HepG2 (cell line): Measurements from ENCODE around the gene HPS4. TPM values are rescaled to one million over a fixed set of nuclear protein-coding genes. Genes with fewer than 3 reads are reported as not detected.

ENCODE experiments used
- ATAC-seq: fragments of 200-7000 bp; cut with Tn5 transposase; 3 replicates; pipeline ENCODE4 v1.9.1; 2020; ENCODE audit warnings: mild to moderate bottlenecking, moderate library complexity
- BruUV-seq: library from RNA; stranded (reverse); fragments of 400-500 nt; replicated peaks from 2 replicates; lab custom pipeline; 2021; lab: Mats Ljungman, UMichigan
- CTCF ChIA-PET: fragments of 300-600 bp; formaldehyde crosslinking; extraction: SDS; loops from one replicate; lab custom pipeline; 2021; ENCODE audit warnings: low total read pairs, inconsistent platforms, low intra/inter-chr PET ratio; lab: Yijun Ruan, JAX
- POLR2A ChIA-PET: fragments of 350-600 bp; sonication (Branson Sonifier 250); formaldehyde crosslinking; loops from one replicate; lab custom pipeline; 2020; ENCODE audit warnings: antibody characterized with exemption, inconsistent platforms; lab: Yijun Ruan, JAX
- DNase-seq: peaks from one replicate; pipeline ENCODE4 v3.0.0-alpha.2; 2015; ENCODE audit warnings: low spot score
- FAIRE-seq: peaks from 3 replicates; lab custom pipeline; 2011; peaks lifted over from hg19 to GRCh38; lab: Jason Lieb, UNC
- H2AFZ ChIP-seq: one replicate; pipeline ENCODE4 v1.6.1; 2011; ENCODE audit warnings: low read length, inconsistent platforms
- H3K27ac ChIP-seq: fragments of 300-600 bp; 3 replicates; pipeline ENCODE4 v1.8.0; 2011; ENCODE audit warnings: mixed run types, mild to moderate bottlenecking, mixed read lengths, low read length, inconsistent platforms; ENCODE audit not compliant: insufficient read depth; ENCODE audit errors: extremely low read length
- H3K27me3 ChIP-seq, 2 experiments: fragments of 200-600 bp in 1 of 2; 2 replicates in 1 of 2; 3 replicates in 1 of 2; pipeline versions ENCODE4 v1.6.0 to v1.8.0; 2011; ENCODE audit warnings: low read length in 2 of 2, mild to moderate bottlenecking in 2 of 2, moderate library complexity in 2 of 2, inconsistent platforms in 1 of 2; ENCODE audit not compliant: insufficient read depth in 2 of 2, control insufficient read depth in 1 of 2
- H3K36me3 ChIP-seq, 2 experiments: fragments of 200-600 bp in 1 of 2; replicated peaks in 1 of 2; 2 replicates in 1 of 2; 3 replicates in 1 of 2; pipeline versions ENCODE4 v1.5.1 to v1.8.0; 2011; ENCODE audit warnings: low read length in 2 of 2, inconsistent platforms in 1 of 2; ENCODE audit not compliant: insufficient read depth in 2 of 2, control insufficient read depth in 1 of 2
- H3K4me1 ChIP-seq: 2 replicates; pipeline ENCODE4 v1.5.1; 2012; ENCODE audit warnings: low read length, inconsistent platforms; ENCODE audit not compliant: insufficient read depth
- H3K4me2 ChIP-seq: 2 replicates; pipeline ENCODE4 v1.6.0; 2011; ENCODE audit warnings: low read depth, low read length, inconsistent platforms
- H3K4me3 ChIP-seq, 3 experiments: fragments of 200-600 bp in 1 of 3; sonication (generic), shearing (Covaris generic) in 1 of 3; replicated peaks in 1 of 3; 2 replicates each; pipeline ENCODE4 v1.5.1; 2011 to 2016; ENCODE audit warnings: low read length in 3 of 3, inconsistent platforms in 2 of 3, low read depth in 2 of 3, mild to moderate bottlenecking in 2 of 3, control low read depth in 1 of 3, mixed read lengths in 1 of 3; ENCODE audit not compliant: insufficient read depth in 1 of 3
- H3K79me2 ChIP-seq: one replicate; pipeline ENCODE4 v1.6.1; 2011; ENCODE audit warnings: low read length, inconsistent platforms; ENCODE audit not compliant: insufficient read depth
- H3K9ac ChIP-seq: 2 replicates; pipeline ENCODE4 v1.6.0; 2011; ENCODE audit warnings: mild to moderate bottlenecking, low read depth, low read length, inconsistent platforms; ENCODE audit not compliant: insufficient read depth
- H3K9me3 ChIP-seq: 2 replicates; pipeline ENCODE4 v1.5.1; 2012; ENCODE audit warnings: mild to moderate bottlenecking, low read length
- H4K20me1 ChIP-seq: 2 replicates; pipeline ENCODE4 v1.6.0; 2011; ENCODE audit warnings: inconsistent platforms, mild to moderate bottlenecking, low read length, moderate library complexity; ENCODE audit not compliant: insufficient read depth
- CEBPZ ChIP-seq: IDR thresholded peaks from 2 replicates; pipeline ENCODE4 v1.6.1; 2012; ENCODE audit warnings: low read length, improper control_type of control experiment
- ESRRA ChIP-seq: sonication (generic); formaldehyde crosslinking; IDR thresholded peaks from 2 replicates; pipeline ENCODE4 v1.5.1; 2020; ENCODE audit warnings: mild to moderate bottlenecking, low read depth, missing genetic modification reagents
- HNRNPL ChIP-seq: fragments of 200-400 bp; formaldehyde crosslinking; IDR thresholded peaks from 2 replicates; pipeline ENCODE4 v1.6.1; 2017; ENCODE audit warnings: mild to moderate bottlenecking, low read depth, low read length
- HOXA7 ChIP-seq: sonication (generic); formaldehyde crosslinking; IDR thresholded peaks from 2 replicates; pipeline ENCODE4 v1.8.1; 2022; ENCODE audit warnings: mild to moderate bottlenecking, missing genetic modification reagents, moderate library complexity
- NR1H2 ChIP-seq: sonication (generic); formaldehyde crosslinking; IDR thresholded peaks from 2 replicates; pipeline ENCODE4 v1.8.1; 2022; ENCODE audit warnings: low read depth, missing genetic modification reagents, borderline replicate concordance
- SALL2 ChIP-seq: sonication (generic); formaldehyde crosslinking; IDR thresholded peaks from 2 replicates; pipeline ENCODE4 v1.8.1; 2023; ENCODE audit warnings: mild to moderate bottlenecking, missing genetic modification reagents, inconsistent platforms
- SSRP1 ChIP-seq: IDR thresholded peaks from 2 replicates; pipeline ENCODE4 v1.6.1; 2016; ENCODE audit warnings: control low read depth
- TFE3 ChIP-seq: IDR thresholded peaks from 2 replicates; pipeline ENCODE4 v1.6.1; 2016
- ZBTB7A ChIP-seq: sonication (generic); formaldehyde crosslinking; IDR thresholded peaks from 2 replicates; pipeline ENCODE4 v1.8.0; 2022; ENCODE audit warnings: mild to moderate bottlenecking, missing genetic modification reagents
- ZFP62 ChIP-seq: sonication (generic); formaldehyde crosslinking; IDR thresholded peaks from 2 replicates; pipeline ENCODE4 v1.4.0; 2020; ENCODE audit warnings: missing genetic modification reagents
- ZNF251 ChIP-seq: sonication (generic); formaldehyde crosslinking; IDR thresholded peaks from 2 replicates; pipeline ENCODE4 v1.9.0; 2021; ENCODE audit warnings: mild to moderate bottlenecking, missing genetic modification reagents
- ZNF468 ChIP-seq: sonication (generic); formaldehyde crosslinking; IDR thresholded peaks from 2 replicates; pipeline ENCODE4 v1.8.0; 2022; ENCODE audit warnings: mild to moderate bottlenecking, moderate library complexity, missing genetic modification reagents
- ZNF788 ChIP-seq: sonication (generic); formaldehyde crosslinking; IDR thresholded peaks from 2 replicates; pipeline ENCODE4 v1.5.0; 2020; ENCODE audit warnings: mild to moderate bottlenecking, missing genetic modification reagents, borderline replicate concordance
- ZSCAN25 ChIP-seq: sonication (generic); formaldehyde crosslinking; IDR thresholded peaks from 2 replicates; pipeline ENCODE4 v1.8.0; 2022; ENCODE audit warnings: mild to moderate bottlenecking, missing genetic modification reagents
- WGBS: methylation state at CpG from one replicate; pipeline ENCODE4 v1.1.6; 2017; ENCODE audit warnings: low lambda C conversion rate; 5-methylcytosine and 5-hydroxymethylcytosine counted together
- in situ Hi-C: cut with HindIII; loops from 2 replicates; pipeline ENCODE4 v1.10.0; 2017; ENCODE audit warnings: low pct_unique_long_range_greater_than_20kb; ENCODE audit not compliant: extremely low pct_ligation_motif_present
- intact Hi-C: fragments of 100-400 bp; cut with micrococcal nuclease; formaldehyde crosslinking; loops from one replicate; pipeline ENCODE4 v1.10.0; 2022; ENCODE audit not compliant: unreplicated experiment
- polyA plus RNA-seq, 8 experiments: library from polyadenylated mRNA; depleted of rRNA in 3 of 8; stranded (reverse) in 7 of 8; unstranded in 1 of 8; fragments of >200 nt; fragmentation: Illumina TruSeq in 4 of 8; extraction: Trizol in 4 of 8; gene quantifications; 2 replicates each; pipeline versions ENCODE4 v1.2.1 to v1.2.3, GENCODE V29; 2011 to 2016; ENCODE audit warnings: low read depth in 4 of 8, missing spikeins in 1 of 8, mixed read lengths in 1 of 8; ENCODE audit not compliant: insufficient read depth in 1 of 8
- total RNA-seq, 5 experiments: library from RNA; depleted of rRNA; stranded (reverse); fragments of >200 nt; fragmentation: Illumina TruSeq; extraction: Trizol; gene quantifications; 2 replicates each; pipeline ENCODE4 v1.2.3, GENCODE V29; 2016; ENCODE audit warnings: low read depth in 1 of 5
- TF ChIP-seq, protein P1 (sequence below): sonication (generic); formaldehyde crosslinking; IDR thresholded peaks from 2 replicates; pipeline ENCODE4 v1.9.0; 2022; ENCODE audit warnings: low read depth, missing genetic modification reagents

The HPS4 gene
- total and polyA plus RNA-seq, 2 of the 13 experiments (the other 11 are each of a cell fraction or from before 2014, with no cell fraction given) = 27.4 to 34.0 TPM

DNA sequence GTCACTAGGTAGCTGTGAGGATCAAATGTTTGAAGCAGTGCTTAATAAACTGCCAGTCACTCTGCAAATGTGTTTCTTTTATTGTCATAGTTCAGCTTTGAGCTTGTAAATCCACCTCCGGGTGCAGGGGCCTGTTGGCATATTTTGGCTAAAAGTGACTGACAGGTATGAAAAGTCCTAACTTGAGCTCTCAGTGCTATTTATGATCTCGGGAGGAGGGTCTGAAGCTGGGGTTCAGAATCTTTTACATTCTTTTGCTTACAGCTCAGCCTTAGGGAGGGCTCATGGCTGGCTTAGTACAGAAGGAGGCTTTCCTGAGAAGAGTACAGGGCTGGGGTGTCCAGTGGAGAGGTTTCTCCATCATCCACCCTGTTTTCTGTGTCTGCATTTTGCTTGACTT, 53.0 kb downstream of the HPS4 start:
- ChIA-PET CTCF (no interaction called here), POLR2A (no interaction called here)
- no peaks in the 10 kb centered on the region for H3K9me3 ChIP-seq
- BruUV-seq = no TSS peak
- H3K4me3 ChIP-seq = no peak overlapping the region
- intact Hi-C loops (no loop called here), in situ Hi-C loops (no loop called here)
- H3K9ac ChIP-seq = no peak overlapping the region
- no peak overlapping the region for H2AFZ ChIP-seq
- no peaks in the 10 kb centered on the region for H4K20me1 ChIP-seq
- TF ChIP-seq ZFP62 (CRISPR knock-in tag) (no peak), ZBTB7A (CRISPR knock-in tag) (no peak), NR1H2 (CRISPR knock-in tag) (no peak), ZNF251 (CRISPR knock-in tag) (no peak), SALL2 (no peak), HNRNPL (no peak), HOXA7 (CRISPR knock-in tag) (no peak), SSRP1 (CRISPR knock-in tag) (no peak), CEBPZ (no peak), ESRRA (CRISPR knock-in tag) (no peak), ZSCAN25 (CRISPR knock-in tag) (no peak), ZNF468 (CRISPR knock-in tag) (no peak), ZNF788 (CRISPR knock-in tag) (no peak), TFE3 (no peak)
- TF ChIP-seq, protein P1, sequence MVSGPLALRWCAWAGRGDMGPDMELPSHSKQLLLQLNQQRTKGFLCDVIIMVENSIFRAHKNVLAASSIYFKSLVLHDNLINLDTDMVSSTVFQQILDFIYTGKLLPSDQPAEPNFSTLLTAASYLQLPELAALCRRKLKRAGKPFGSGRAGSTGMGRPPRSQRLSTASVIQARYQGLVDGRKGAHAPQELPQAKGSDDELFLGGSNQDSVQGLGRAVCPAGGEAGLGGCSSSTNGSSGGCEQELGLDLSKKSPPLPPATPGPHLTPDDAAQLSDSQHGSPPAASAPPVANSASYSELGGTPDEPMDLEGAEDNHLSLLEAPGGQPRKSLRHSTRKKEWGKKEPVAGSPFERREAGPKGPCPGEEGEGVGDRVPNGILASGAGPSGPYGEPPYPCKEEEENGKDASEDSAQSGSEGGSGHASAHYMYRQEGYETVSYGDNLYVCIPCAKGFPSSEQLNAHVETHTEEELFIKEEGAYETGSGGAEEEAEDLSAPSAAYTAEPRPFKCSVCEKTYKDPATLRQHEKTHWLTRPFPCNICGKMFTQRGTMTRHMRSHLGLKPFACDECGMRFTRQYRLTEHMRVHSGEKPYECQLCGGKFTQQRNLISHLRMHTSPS (CRISPR knock-in tag) = no peak
- no peaks in the 10 kb centered on the region for H3K79me2 ChIP-seq
- no peak for DNase-seq
- H3K4me1 ChIP-seq = peaks cover 5% of the 10 kb centered on the region; the same call in 1 of the 2 replicates
- ATAC-seq = no peak
- peaks cover 10 to 58% of the 10 kb centered on the region in 2 experiments for H3K27me3 ChIP-seq
- WGBS = 36% methylated on average over 2 of the region's 2 CpGs
- H3K27ac ChIP-seq = no peak overlapping the region
- H3K36me3 ChIP-seq = no peaks in the 10 kb centered on the region
- H3K4me2 ChIP-seq = no peak overlapping the region
- no peak for FAIRE-seq
